ENCODE results near the gene CLCN7. TPM values are rescaled to one million over a fixed set of nuclear protein-coding genes. Genes with fewer than 3 reads are reported as not detected.

CLCN7 gene
- total and polyA plus RNA-seq, 2 experiments from 2014 or later: 17.4 to 53.8 TPM

DNA sequence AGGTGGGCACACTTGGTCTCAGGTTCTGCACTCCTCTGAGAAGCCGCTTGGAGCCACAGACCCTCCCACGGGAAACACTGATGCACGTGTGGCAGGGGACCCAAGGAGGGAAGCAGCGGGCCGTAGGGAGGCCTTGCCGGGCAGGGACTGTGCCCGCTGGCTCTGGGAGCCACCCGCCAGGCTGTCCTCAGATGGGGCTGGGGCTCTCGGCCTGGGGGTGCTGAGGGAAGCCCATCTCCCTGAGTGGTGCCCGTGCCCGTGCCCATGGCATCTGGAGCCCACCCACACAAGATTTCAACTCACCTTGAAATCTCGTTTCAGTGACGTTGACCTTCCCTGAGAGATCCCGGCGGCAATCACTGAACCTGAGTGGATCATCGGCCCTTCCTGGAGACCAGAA is 17.9 kb downstream of the CLCN7 start:
- Histone ChIP-seq H3K4me2 (no peak overlapping the region), H3K36me3 (ENCODE audit: insufficient read depth) (no peaks in the 10 kb centered on the region), H3K27ac (ENCODE audit: low read depth) (no peak overlapping the region), H3K9me2 (ENCODE audit: insufficient read depth) (no peaks in the 10 kb centered on the region), H4K20me1 (replicated peaks; ENCODE audit: insufficient read depth) (no peaks in the 10 kb centered on the region), H3K79me2 (replicated peaks; ENCODE audit: insufficient read depth) (no peaks in the 10 kb centered on the region), H3F3A (replicated peaks; ENCODE audit: low read depth) (no peaks in the 10 kb centered on the region), H3K4me3 (no peak overlapping the region), H3K27me3 (ENCODE audit: insufficient read depth) (no peaks in the 10 kb centered on the region), H3K4me1 (ENCODE audit: insufficient read depth) (no peaks in the 10 kb centered on the region), H2AFZ (no peak overlapping the region)
- Mint-ChIP-seq H3K27ac (no peak overlapping the region), H3K4me1 (no peaks in the 10 kb centered on the region; the same call in 2 of the 3 replicates), H3K27me3 (ENCODE audit: insufficient read depth, low read depth, poor library complexity) (no peaks in the 10 kb centered on the region), H3K4me3 (no peak overlapping the region), H3K9me3 (no peaks in the 10 kb centered on the region), H3K36me3 (ENCODE audit: low read depth) (peaks cover 10% of the 10 kb centered on the region; the same call in 2 of the 3 replicates)
- ATAC-seq (no peak), DNase-seq (ENCODE audit: low spot score) (no peak)
- TF ChIP-seq, protein P1, sequence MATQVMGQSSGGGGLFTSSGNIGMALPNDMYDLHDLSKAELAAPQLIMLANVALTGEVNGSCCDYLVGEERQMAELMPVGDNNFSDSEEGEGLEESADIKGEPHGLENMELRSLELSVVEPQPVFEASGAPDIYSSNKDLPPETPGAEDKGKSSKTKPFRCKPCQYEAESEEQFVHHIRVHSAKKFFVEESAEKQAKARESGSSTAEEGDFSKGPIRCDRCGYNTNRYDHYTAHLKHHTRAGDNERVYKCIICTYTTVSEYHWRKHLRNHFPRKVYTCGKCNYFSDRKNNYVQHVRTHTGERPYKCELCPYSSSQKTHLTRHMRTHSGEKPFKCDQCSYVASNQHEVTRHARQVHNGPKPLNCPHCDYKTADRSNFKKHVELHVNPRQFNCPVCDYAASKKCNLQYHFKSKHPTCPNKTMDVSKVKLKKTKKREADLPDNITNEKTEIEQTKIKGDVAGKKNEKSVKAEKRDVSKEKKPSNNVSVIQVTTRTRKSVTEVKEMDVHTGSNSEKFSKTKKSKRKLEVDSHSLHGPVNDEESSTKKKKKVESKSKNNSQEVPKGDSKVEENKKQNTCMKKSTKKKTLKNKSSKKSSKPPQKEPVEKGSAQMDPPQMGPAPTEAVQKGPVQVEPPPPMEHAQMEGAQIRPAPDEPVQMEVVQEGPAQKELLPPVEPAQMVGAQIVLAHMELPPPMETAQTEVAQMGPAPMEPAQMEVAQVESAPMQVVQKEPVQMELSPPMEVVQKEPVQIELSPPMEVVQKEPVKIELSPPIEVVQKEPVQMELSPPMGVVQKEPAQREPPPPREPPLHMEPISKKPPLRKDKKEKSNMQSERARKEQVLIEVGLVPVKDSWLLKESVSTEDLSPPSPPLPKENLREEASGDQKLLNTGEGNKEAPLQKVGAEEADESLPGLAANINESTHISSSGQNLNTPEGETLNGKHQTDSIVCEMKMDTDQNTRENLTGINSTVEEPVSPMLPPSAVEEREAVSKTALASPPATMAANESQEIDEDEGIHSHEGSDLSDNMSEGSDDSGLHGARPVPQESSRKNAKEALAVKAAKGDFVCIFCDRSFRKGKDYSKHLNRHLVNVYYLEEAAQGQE (IDR thresholded peaks at IDR 0.05; ENCODE audit: unreplicated experiment): no peak
- no peak for TF ChIP-seq STAT1 (IDR thresholded peaks at IDR 0.05; ENCODE audit: unreplicated experiment)
- no peak for TF ChIP-seq ZNF114 (CRISPR knock-in tag; IDR thresholded peaks at IDR 0.05)
- TF ChIP-seq ZNF331 (CRISPR knock-in tag; IDR thresholded peaks at IDR 0.05; ENCODE audit: low read depth): no peak
- TF ChIP-seq, protein P2, sequence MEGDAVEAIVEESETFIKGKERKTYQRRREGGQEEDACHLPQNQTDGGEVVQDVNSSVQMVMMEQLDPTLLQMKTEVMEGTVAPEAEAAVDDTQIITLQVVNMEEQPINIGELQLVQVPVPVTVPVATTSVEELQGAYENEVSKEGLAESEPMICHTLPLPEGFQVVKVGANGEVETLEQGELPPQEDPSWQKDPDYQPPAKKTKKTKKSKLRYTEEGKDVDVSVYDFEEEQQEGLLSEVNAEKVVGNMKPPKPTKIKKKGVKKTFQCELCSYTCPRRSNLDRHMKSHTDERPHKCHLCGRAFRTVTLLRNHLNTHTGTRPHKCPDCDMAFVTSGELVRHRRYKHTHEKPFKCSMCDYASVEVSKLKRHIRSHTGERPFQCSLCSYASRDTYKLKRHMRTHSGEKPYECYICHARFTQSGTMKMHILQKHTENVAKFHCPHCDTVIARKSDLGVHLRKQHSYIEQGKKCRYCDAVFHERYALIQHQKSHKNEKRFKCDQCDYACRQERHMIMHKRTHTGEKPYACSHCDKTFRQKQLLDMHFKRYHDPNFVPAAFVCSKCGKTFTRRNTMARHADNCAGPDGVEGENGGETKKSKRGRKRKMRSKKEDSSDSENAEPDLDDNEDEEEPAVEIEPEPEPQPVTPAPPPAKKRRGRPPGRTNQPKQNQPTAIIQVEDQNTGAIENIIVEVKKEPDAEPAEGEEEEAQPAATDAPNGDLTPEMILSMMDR (conservative IDR thresholded peaks at IDR 0.05; ENCODE audit: low read depth in 2 of 2): no peak
- no peak for TF ChIP-seq ETS1 (IDR thresholded peaks at IDR 0.05)
- no peak for TF ChIP-seq EZH2phosphoT487 (IDR thresholded peaks at IDR 0.05; ENCODE audit: unreplicated experiment)
- no peak for TF ChIP-seq ZNF462 (CRISPR knock-in tag; IDR thresholded peaks at IDR 0.05)
- TF ChIP-seq JUNB (IDR thresholded peaks at IDR 0.05; ENCODE audit: unreplicated experiment): no peak
- TF ChIP-seq CREB1 (CRISPR knock-in tag; IDR thresholded peaks at IDR 0.05; ENCODE audit: low read depth): no peak
- TF ChIP-seq POLR2AphosphoS5 (IDR thresholded peaks at IDR 0.05; ENCODE audit: low read depth): no peak
- TF ChIP-seq NANOG (IDR thresholded peaks at IDR 0.05; ENCODE audit: borderline replicate concordance): no peak
- no peak for TF ChIP-seq EZH2 (IDR thresholded peaks at IDR 0.05; ENCODE audit: low read depth, unreplicated experiment)

All from GM23338 (cell line).